HL-60/S4 (cell line): Measurements from ENCODE around the gene CHN1.

Experiments
- in situ Hi-C: fragments of 300-500 bp; cut with MboI; formaldehyde crosslinking; loops from 2 replicates; pipeline ENCODE4 v1.14.3; 2022; ENCODE audit warnings: low sequenced_read_pairs

Gene CHN1

DNA sequence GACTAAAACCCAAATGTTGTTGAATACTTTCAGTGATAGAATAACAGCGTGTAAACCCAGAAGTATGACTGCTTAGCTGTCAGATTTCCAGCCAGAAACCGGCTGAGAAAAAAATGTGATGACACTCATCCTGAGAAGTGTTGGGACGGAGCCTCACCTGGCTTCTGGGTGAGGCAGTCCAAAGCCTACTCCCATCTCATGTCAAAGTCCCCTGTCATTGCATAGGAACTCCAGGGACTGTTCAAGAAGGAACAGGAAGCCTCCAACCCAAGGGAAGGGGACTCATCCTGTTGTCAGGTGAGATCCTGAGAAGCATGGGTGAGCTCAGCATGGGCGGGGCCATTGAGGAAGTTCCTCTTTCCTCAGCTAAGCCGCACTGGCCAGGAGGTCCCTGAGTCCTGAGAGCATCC, 229.6 kb downstream of the CHN1 start:
- in situ Hi-C loops, result no loop called here

DNA sequence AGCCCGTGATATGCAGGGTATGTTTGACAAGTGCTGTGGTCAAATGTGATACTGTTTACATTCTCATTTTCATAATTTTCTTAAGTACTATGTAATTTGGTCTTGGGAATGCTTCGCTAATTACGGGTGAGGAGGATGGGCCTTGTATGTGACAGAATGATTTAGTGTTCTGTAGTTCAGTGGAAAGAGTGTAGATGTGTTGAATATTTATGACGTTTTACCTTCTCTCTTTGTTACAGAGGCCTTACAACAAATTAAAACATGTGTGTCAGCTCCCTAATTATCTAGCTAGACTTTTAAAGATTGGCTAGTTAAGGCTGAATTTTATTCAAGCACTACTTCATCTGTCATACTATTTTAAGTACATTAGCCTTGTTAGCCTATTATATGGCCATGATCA, 230.3 kb downstream of the CHN1 start:
- in situ Hi-C loops, result loop anchor here (25.0 kb wide), 1 partner anchor 212 kb away; no protein-coding TSS in a partner anchor

DNA sequence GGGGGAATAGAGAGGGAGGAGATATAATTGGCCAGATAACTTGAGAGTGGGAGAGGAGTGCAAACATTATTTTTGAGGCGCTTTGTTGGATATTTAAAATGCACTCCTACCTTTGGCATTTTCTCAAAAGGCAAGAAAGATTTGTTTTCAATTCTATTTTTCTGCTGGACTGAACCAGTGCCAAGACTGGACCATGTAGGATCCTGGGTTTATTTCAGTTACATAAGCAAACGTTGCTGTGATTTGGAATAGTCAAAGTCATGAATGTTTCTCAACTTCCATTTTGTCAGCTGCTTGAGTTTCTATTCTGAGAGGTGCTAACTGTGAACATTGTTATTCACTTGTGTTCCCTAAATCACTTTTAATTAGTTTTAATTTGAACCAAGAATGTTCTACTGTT, 232.0 kb downstream of the CHN1 start:
- in situ Hi-C loops, result loop anchor here (25.0 kb wide), 1 partner anchor 214 kb away; no protein-coding TSS in a partner anchor

DNA sequence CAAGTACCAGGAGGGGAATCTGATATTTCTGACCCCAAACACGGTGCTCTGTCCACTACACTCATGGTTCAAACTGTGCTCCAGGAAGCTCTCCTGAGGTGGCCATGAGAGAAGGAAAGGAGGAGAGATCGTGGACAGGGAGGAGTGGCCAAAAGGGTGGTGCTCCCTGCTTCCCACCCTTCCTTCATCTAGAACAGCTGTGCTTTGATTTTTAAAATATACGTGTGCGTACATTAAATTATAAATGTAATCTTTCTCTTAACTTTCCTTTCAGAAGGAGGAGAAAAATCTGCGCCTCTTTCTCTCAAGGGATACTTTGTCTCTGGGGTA, 232.7 kb downstream of the CHN1 start:
- in situ Hi-C loops, result loop anchor here (25.0 kb wide), 1 partner anchor 215 kb away; no protein-coding TSS in a partner anchor

GRCh38 chr2:174771631-174772471, 233.3 kb downstream of the CHN1 start:
- in situ Hi-C loops, result loop anchor here (25.0 kb wide), 1 partner anchor 215 kb away; no protein-coding TSS in a partner anchor

GRCh38 chr2:174771136-174771535, 234.0 kb downstream of the CHN1 start:
- in situ Hi-C loops, result loop anchor here (25.0 kb wide), 1 partner anchor 216 kb away; no protein-coding TSS in a partner anchor

DNA sequence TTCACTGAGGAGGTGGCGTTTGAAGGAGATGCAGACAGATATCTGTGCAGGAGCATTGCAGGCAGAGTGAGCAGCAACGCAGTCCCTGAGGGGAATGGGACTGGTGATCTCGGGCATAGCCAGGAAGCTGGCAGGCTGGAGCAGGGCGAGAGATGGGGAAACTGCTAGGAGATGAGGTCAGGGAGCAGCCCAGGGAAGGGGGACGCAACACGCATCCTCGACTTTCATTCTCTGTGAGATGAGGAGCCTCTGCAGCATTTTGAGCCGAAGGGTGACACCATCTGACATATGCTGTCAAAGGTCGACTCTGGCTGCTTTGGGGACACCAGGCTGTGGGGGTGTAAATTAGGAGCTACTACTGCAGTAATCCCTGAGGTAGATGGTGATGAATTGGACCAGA, 236.6 kb downstream of the CHN1 start:
- in situ Hi-C loops, result loop anchor here (25.0 kb wide), 1 partner anchor 219 kb away; no protein-coding TSS in a partner anchor

DNA sequence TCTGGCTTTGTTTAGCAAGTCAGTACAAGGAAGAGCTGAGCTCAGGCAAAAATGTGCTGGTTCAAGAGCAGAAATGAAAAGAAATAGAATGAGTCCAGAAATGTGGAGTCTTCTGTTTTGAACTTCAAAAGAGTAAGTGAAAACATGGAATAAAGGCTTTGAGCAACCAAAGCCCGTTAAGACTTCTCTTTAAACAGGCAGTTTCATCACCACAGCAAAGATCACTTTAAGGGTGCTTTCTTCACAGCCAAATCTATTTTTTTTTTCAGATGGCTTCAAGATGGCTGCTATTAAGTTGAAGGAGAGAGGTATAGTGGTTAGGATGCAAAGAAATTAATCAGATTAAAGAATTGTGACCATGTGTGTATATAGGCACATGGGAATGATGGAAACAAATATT, 238.9 kb downstream of the CHN1 start:
- in situ Hi-C loops, result loop anchor here (25.0 kb wide), 1 partner anchor 221 kb away; no protein-coding TSS in a partner anchor

GRCh38 chr2:174765576-174765975, 239.6 kb downstream of the CHN1 start:
- in situ Hi-C loops, result loop anchor here (25.0 kb wide), 1 partner anchor 222 kb away; no protein-coding TSS in a partner anchor

GRCh38 chr2:174764280-174765255, 240.6 kb downstream of the CHN1 start, which contains the start of gene CHRNA1:
CHRNA1 (minus strand) TSS chr2:174764472; CDS start chr2:174764394, 78 bp downstream.
- in situ Hi-C loops, result loop anchor here (25.0 kb wide), 1 partner anchor 223 kb away; no protein-coding TSS in a partner anchor

DNA sequence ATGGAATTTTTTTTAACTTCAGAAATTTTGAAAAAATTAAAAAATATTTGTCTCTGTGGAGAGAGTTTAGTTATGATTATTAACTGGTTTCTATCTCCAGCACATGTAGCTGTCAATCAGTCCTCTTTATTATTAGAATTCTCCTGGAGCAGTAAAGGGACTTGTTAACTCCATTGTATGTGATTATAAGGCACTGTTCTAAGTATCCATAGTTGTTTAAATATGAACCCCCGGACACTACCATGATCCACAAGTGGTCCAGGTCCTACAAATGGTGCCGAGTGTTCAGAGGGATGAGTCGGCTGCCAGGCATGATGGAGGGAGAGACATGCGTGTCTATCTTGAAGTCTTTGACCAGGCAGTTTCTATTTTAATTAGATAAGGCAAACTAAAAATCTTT, 241.4 kb downstream of the CHN1 start:
- in situ Hi-C loops, result loop anchor here (25.0 kb wide), 1 partner anchor 224 kb away; no protein-coding TSS in a partner anchor

DNA sequence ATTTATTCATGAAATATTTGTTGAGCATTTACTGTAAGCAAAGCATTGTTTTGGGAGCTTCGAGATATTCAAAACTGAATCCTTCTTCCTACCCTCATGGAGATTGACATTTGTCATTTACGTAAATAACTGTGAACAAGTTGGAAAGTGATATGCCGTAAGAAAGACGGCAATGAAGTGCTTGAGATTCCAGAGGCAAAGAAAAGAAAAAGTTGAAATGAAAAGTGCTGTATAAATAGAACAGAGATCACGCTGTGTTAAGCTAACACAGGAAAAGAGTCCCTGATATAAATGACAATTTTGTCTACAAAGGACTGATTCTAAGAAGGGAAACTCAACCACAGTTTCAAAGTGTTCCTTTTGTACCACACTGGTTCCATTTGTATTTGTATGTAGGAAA, 242.7 kb downstream of the CHN1 start:
- in situ Hi-C loops, result loop anchor here (25.0 kb wide), 1 partner anchor 225 kb away; no protein-coding TSS in a partner anchor

GRCh38 chr2:174761837-174762236, 243.3 kb downstream of the CHN1 start:
- in situ Hi-C loops, result loop anchor here (25.0 kb wide), 1 partner anchor 225 kb away; no protein-coding TSS in a partner anchor

- in situ Hi-C loops, result loop anchor here (25.0 kb wide), 1 partner anchor 226 kb away; no protein-coding TSS in a partner anchor
Measured at GRCh38 chr2:174760845-174761473, 244.2 kb downstream of the CHN1 start.

- in situ Hi-C loops, result loop anchor here (25.0 kb wide), 1 partner anchor 228 kb away; no protein-coding TSS in a partner anchor
Measured at GRCh38 chr2:174759381-174760065, 245.7 kb downstream of the CHN1 start.

DNA sequence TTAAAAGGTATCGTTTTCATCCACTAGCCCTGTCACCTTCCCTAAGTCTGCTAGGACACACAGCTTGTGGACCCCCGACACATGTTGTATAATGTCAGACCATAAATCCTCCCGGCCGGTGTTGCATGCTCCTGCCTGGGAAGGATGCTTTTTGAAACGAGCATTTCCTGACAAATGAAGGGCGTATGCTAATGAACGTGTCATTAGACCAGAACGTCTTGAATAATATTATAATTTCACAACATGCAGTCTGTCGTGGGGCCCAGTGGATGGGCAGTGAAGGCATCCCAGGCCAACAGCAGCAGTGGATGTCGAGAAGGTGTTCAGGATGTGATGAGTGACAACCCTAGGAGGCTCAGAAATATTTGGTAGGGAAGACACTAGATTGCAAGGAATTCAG, 248.4 kb downstream of the CHN1 start:
- in situ Hi-C loops, result loop anchor here (25.0 kb wide), 1 partner anchor 231 kb away; no protein-coding TSS in a partner anchor

DNA sequence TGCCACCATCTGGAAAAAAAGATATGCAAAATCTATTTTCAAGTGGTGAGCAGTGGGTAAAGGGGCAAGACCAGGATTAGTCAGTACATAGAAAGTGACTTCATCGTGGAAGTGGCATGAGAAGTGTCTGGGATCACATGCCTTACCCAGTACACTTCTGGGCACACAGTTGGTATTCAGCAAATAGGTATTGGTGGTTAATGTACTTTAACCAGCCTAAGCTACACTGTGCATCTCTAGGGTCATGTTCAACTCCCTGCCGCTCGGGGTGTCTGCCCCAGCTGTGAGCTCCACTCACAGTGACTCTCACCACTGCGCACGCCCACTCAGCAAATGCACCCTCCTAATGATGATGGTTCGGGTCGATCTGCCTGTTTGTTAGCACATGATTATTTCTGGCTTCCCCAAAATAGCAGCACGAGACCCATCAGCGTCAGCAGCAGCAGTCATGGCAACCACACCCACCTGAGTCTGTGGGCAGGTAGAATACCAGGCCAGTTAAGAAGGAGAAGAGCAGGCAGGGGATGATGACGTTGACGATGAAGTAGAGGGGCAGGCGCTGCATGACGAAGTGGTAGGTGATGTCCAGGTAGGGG, 252.0 kb downstream of the CHN1 start:
- in situ Hi-C loops, result loop anchor here (25.0 kb wide), 1 partner anchor 234 kb away; no protein-coding TSS in a partner anchor

DNA sequence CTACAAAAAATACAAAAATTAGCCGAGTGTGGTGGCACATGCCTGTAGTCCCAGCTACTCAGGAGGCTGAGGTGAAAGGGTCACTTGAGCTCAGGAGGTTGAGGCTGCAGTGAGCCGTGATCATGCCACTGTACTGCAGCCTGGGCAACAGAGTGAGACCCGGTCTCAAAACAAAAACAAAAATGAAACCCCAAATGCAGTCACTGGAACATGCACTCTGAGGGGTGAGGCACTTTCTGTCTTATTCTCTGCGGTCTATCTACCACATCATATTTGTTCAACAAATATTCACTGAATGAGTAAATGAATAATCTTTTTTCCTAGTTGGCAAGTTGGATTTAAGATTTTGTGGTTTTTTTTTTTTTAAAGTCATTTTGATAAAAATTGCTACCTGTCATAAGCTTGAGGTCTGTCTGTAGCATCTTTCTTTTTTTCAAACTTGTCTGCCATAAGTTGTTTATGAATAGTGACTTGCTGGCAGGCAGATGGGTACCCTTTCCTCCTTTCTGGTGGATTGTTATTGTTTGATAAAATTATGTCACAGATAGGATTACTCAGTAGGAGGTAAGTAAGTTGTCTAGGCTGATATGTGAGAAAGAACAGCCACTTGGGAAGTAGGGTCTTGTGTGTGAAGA, 252.7 kb downstream of the CHN1 start:
- in situ Hi-C loops, result loop anchor here (25.0 kb wide), 1 partner anchor 235 kb away; no protein-coding TSS in a partner anchor
